Measurements from ENCODE around the gene SYT11. TPM values are rescaled to one million over a fixed set of nuclear protein-coding genes. Genes with fewer than 3 reads are reported as not detected.

SYT11 gene
- total RNA-seq, 1 donor from 2014 or later: 2.3 TPM

- no peak for DNase-seq (ENCODE audit: extremely low spot score, unreplicated experiment)
- Mint-ChIP-seq H3K36me3 (peaks cover 18% of the 10 kb centered on the region), H3K27me3 (no peaks in the 10 kb centered on the region), H3K4me3 (no peak overlapping the region), H3K9me3 (no peaks in the 10 kb centered on the region), H3K4me1 (ENCODE audit: unreplicated experiment) (peaks cover 27% of the 10 kb centered on the region), H3K27ac (no peak overlapping the region)
- TF ChIP-seq CTCF (conservative IDR thresholded peaks at IDR 0.05): no peak
Observed at GRCh38 chr1:155933591-155934096, 74.3 kb downstream of the SYT11 start.

- Mint-ChIP-seq H3K27ac (no peak within 1 kb of the TSS), H3K9me3 (no peaks in the 10 kb centered on the region), H3K36me3 (peaks cover 14% of the 10 kb centered on the region), H3K4me1 (ENCODE audit: unreplicated experiment) (peaks cover 27% of the 10 kb centered on the region), H3K27me3 (no peaks in the 10 kb centered on the region), H3K4me3 (no peak within 1 kb of the TSS)
- DNase-seq (ENCODE audit: extremely low spot score, unreplicated experiment): peak; percentile 93
- TF ChIP-seq CTCF (conservative IDR thresholded peaks at IDR 0.05): peak; percentile 14
Observed at GRCh38 chr1:155934097-155934935, 74.9 kb downstream of the SYT11 start, which contains the start of gene KHDC4. KHDC4 (minus strand) TSS chr1:155934413; CDS start chr1:155934373, 40 bp downstream.

Other genes with a start within 250 kb of the SYT11 start
- 37.3 and 75.7 TPM in 2 replicates for gene MSTO1, start 249.3 kb upstream of the SYT11 start, total RNA-seq (ENCODE audit: low replicate concordance)
- 44.5 and 50.8 TPM in 2 replicates for gene YY1AP1, start 170.8 kb upstream of the SYT11 start, total RNA-seq (ENCODE audit: low replicate concordance)
- gene DAP3, start 170.5 kb upstream of the SYT11 start, total RNA-seq (ENCODE audit: low replicate concordance): 95.9 and 109 TPM in 2 replicates
- 48.0 and 59.3 TPM in 2 replicates for gene GON4L, start 2.4 kb upstream of the SYT11 start, total RNA-seq (ENCODE audit: low replicate concordance)
- gene RIT1, start 51.8 kb downstream of the SYT11 start, total RNA-seq (ENCODE audit: low replicate concordance): 35.3 and 45.4 TPM in 2 replicates
- gene KHDC4, start 74.8 kb downstream of the SYT11 start, total RNA-seq (ENCODE audit: low replicate concordance): 42.5 and 57.8 TPM in 2 replicates
- gene RXFP4, start 82.1 kb downstream of the SYT11 start, total RNA-seq (ENCODE audit: low replicate concordance): not detected in 2 replicates
- 46.4 and 80.6 TPM in 2 replicates for gene ARHGEF2, start 119.0 kb downstream of the SYT11 start, total RNA-seq (ENCODE audit: low replicate concordance)
- gene SSR2, start 161.4 kb downstream of the SYT11 start, total RNA-seq (ENCODE audit: low replicate concordance): 223 and 248 TPM in 2 replicates
- gene UBQLN4, start 194.2 kb downstream of the SYT11 start, total RNA-seq (ENCODE audit: low replicate concordance): 40.3 and 54.5 TPM in 2 replicates
- 55.6 and 60.9 TPM in 2 replicates for gene LAMTOR2, start 195.2 kb downstream of the SYT11 start, total RNA-seq (ENCODE audit: low replicate concordance)
- gene RAB25, start 201.6 kb downstream of the SYT11 start, total RNA-seq (ENCODE audit: low replicate concordance): 97.9 and 294 TPM in 2 replicates
- 31.0 and 61.9 TPM in 2 replicates for gene MEX3A, start 222.9 kb downstream of the SYT11 start, total RNA-seq (ENCODE audit: low replicate concordance)